ENCODE data around the gene CCDC102A. TPM values are rescaled to one million over a fixed set of nuclear protein-coding genes. Genes with fewer than 3 reads are reported as not detected.

The CCDC102A gene
- total and polyA plus RNA-seq, 10 of the 15 experiments (the other 5 are each of a cell fraction or from before 2014, with no cell fraction given) = 0.03 to 5.9 (median 2.4) TPM

- FAIRE-seq (no peak), DNase-seq (ENCODE audit: low read depth, low spot score) (no peak), ATAC-seq (no peak)
- Histone ChIP-seq H3K36me3 (ENCODE audit: control insufficient read depth in 2 of 2, insufficient read depth in 2 of 2, low read length in 1 of 2) (no peaks in the 10 kb centered on the region; a peak in 2 of 4 replicates), H3K9me3 (replicated peaks; ENCODE audit: control insufficient read depth, insufficient read depth, low read length) (no peaks in the 10 kb centered on the region), H2AFZ (ENCODE audit: control insufficient read depth, low read depth, low read length) (no peak overlapping the region), H3K27me3 (replicated peaks in 1 of 2; ENCODE audit: control insufficient read depth in 2 of 2, insufficient read depth in 2 of 2, low read length in 1 of 2) (no peaks in the 10 kb centered on the region), H3K79me2 (ENCODE audit: control insufficient read depth, insufficient read depth, low read length) (no peaks in the 10 kb centered on the region), H3K27ac (ENCODE audit: control insufficient read depth, insufficient read depth) (no peak overlapping the region), H3K4me2 (ENCODE audit: control insufficient read depth, insufficient read depth) (no peak overlapping the region), H4K20me1 (ENCODE audit: control insufficient read depth, insufficient read depth) (no peaks in the 10 kb centered on the region; the same call in 1 of the 2 replicates), H3K4me3 (no peak overlapping the region), H3K9ac (ENCODE audit: control insufficient read depth, insufficient read depth, low read length) (no peak overlapping the region), H3K4me1 (ENCODE audit: control insufficient read depth, insufficient read depth, low read length) (peaks cover 12% of the 10 kb centered on the region)
- in situ Hi-C loops (cut with MboI) = loop anchor here (5.0 kb wide), 2 partner anchors 102 to 217 kb away; no protein-coding TSS in a partner anchor
- ChIA-PET RAD21 (ENCODE audit: unreplicated experiment) (interaction anchor here (1.0 to 5.1 kb wide), 6 partner anchors 31 to 101 kb away, joined by 3 to 49 read pairs (median 4); partner anchors contain the start of genes CIAPIN1, COQ9 and POLR2C), CTCF (interaction anchor here (0.8 to 6.0 kb wide), 15 partner anchors 10 to 218 kb away, joined by 3 to 174 read pairs (median 12); partner anchors contain the start of genes ADGRG5, CCDC102A, CIAPIN1 and COQ9), POLR2A (no interaction called here), SMC1A (ENCODE audit: uncharacterized antibody, unreplicated experiment) (interaction anchor here (0.7 to 6.1 kb wide), 10 partner anchors 9 to 217 kb away, joined by 3 to 51 read pairs (median 5); partner anchors contain the start of genes ADGRG5 and CCDC102A)
- 48% methylated on average over 6 of the region's 6 CpGs for WGBS (ENCODE audit: insufficient coverage, insufficient replicate concordance, low lambda C conversion rate, missing lambda C conversion rate)
- intact Hi-C loops (cut with micrococcal nuclease; ENCODE audit: unreplicated experiment) = loop anchor here (1.0 to 5.0 kb wide), 4 partner anchors 43 to 219 kb away; partner anchors contain the start of gene POLR2C
- BruUV-seq (replicated peaks) = no TSS peak
- TF ChIP-seq NFYA (IDR thresholded peaks at IDR 0.05; ENCODE audit: borderline replicate concordance, low read depth, low read length) = no peak
- no peak for TF ChIP-seq SMAD1 (IDR thresholded peaks at IDR 0.05; ENCODE audit: low read depth, partially characterized antibody)
- no peak for TF ChIP-seq DPF2 (IDR thresholded peaks at IDR 0.05)
- no peak for TF ChIP-seq JUNB (IDR thresholded peaks at IDR 0.05)
- TF ChIP-seq SREBF1 (IDR thresholded peaks at IDR 0.05; ENCODE audit: low read length) = no peak
- no peak for TF ChIP-seq KLF5 (IDR thresholded peaks at IDR 0.05; ENCODE audit: partially characterized antibody)
- no peak for TF ChIP-seq STAT1 (conservative IDR thresholded peaks at IDR 0.05)
- TF ChIP-seq RELA (IDR thresholded peaks at IDR 0.05; ENCODE audit: borderline replicate concordance, partially characterized antibody) = no peak
- TF ChIP-seq ZBED1 (IDR thresholded peaks at IDR 0.05; ENCODE audit: borderline replicate concordance) = no peak
- no peak for TF ChIP-seq NKRF (conservative IDR thresholded peaks at IDR 0.05)
- TF ChIP-seq SUPT20H (IDR thresholded peaks at IDR 0.05; ENCODE audit: borderline replicate concordance, control insufficient read depth, low read depth, low read length) = no peak
- no peak for TF ChIP-seq CTCF (IDR thresholded peaks at IDR 0.05 in 2 of 3, conservative IDR thresholded peaks at IDR 0.05 in 1 of 3; ENCODE audit: control insufficient read depth in 2 of 3, extremely low read depth in 1 of 3, insufficient read depth in 1 of 3, low read depth in 3 of 3, low read length in 3 of 3)
- no peak for TF ChIP-seq IRF4 (IDR thresholded peaks at IDR 0.05; ENCODE audit: low read depth, low read length)
- no peak for TF ChIP-seq USF2 (IDR thresholded peaks at IDR 0.05; ENCODE audit: borderline replicate concordance, low read depth, low read length)
- no peak for TF ChIP-seq RFX5 (IDR thresholded peaks at IDR 0.05; ENCODE audit: low read depth, low read length)
Observed at GRCh38 chr16:57518922-57519321, 17.4 kb downstream of the CCDC102A start.

Data from GM12878 (cell line).